Retina (tissue), 1 donor: ENCODE data around the gene CD300LF.

Experiments used
- DNase-seq: peaks from one replicate; pipeline ENCODE4 v3.0.0-alpha.2; 2016

Gene CD300LF

DNA sequence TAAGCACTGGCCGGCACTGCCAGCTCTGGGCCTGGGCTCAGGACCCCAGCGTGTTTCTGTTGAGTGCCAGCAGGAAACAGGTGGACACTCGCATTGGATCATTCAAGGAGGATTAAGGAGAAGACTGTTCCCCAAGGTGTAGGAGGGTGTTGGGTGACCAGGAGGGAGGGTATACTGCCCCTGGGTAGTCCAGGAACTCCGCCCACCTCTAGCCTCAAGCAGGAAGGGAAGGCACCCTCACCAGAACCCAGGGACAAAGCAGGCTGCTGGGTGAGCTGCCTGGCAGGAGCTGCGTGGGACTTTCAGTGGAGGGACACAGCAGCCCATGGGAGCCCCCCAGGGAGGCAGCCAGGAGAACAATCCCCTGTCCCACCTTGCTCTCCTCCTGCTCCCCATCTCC, 16.6 kb upstream of the CD300LF start:
- no peak for DNase-seq

- no peak for DNase-seq
Observed at GRCh38 chr17:74728702-74729075, 16.0 kb upstream of the CD300LF start.

DNA sequence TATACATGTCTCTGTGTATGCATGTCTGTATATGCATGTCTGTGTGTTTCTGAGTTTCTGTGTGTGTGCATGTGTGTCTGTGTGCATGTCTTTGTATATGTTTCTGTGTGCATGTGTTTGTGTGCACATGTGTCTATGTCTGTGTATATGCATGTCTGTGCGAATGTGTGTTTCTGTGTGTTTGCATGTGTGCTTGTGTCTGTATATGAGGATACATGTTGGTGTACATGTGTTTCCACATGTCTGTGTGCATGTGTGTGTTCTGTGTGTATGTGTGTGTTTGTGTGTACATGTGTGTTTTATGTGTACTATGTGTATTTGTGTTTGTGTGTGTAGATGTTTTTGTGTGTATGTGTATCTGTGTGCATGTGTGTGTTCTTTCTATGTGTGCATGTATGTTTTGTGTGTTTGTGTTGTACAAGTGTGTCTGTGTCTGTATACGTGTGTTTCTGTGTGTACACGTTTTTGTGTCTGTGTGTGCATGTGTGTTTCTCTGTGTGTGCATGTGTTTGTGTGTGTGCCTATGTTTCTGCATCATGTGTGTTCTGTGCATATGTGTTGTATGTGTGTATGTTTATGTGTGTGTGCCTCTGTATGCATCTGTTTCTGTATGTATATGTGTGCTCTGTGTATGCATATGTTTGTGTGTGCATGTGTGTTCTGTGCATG, 15.4 kb upstream of the CD300LF start:
- no peak for DNase-seq

DNA sequence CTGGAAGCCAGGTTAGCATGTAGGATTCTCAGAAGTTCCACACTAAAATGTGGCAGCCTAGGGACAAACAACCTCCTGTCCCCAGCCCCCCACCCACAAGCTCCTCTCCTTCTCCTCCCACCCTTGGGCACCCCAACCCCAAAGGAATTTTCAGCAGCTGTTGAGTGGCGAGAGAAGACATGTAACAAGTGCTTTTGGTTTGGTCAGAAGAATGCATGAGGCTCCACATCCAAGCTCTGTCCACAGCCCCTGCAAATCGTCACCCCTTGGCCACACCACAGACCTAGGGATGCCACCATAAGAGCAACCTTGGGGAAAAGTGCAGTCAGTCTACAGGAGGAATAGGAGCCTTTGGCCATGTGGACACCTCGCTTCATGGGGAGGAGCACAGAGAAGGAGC, 12.4 kb upstream of the CD300LF start:
- no peak for DNase-seq

DNA sequence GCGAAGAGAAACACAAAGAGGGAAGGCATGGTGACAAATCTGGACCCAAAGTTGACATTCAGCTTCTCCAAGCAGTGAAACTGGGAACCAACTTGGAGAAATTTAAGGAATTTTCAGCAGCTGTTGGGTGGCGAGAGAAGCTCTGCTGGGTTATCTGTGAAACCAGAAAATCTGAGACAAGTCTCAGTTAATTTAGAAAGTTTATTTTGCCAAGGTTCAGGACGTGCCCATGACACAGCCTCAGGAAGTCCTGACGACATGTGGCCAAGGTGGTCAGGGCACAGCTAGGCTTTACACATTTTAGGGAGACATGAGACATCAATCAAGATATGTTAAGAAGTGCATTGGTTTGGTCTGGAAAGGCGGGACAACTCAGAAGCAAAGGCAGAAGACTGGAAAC, 11.2 kb upstream of the CD300LF start:
- DNase-seq, result no peak

DNA sequence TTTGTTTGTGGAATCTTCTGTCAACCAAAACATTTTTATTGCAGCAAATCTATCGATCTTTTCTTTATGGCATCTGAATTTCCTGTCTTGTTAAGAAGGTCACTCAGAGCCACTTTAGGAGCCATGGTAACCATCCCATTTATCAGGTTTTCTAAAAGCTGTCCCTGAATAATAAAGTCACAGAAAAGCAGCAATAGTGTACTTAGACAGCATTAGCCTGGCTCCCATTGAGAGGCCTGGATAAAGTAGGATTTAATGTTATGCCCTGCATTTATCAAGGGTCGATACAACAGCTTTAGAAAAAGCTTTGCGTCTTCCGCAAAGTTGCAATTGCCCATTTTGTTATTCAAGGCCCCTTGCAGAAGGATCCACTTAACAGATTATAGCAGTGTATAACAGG, 10.1 kb upstream of the CD300LF start:
- DNase-seq, result no peak

DNA sequence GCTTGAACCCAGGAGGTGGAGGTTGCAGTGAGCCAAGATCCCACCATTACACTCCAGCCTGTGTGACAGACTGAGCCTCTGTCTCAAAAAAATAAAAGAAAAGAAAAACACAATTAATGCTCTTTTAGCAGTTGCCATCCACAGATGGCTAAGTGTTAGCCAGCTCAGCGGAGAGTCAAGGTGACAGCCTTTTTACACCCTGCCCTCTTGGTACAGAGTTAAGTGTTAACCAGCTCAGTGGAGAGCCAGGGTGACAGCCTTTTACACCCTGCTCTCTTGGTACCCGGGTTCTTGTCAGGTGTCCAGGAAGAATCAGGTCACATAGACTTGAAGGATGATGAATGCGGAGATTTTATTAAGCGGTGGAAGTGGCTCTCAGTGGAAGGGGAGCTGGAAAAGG, 7.8 kb upstream of the CD300LF start:
- no peak for DNase-seq

- no peak for DNase-seq
Observed at GRCh38 chr17:74715144-74715543, 2.4 kb upstream of the CD300LF start.

- DNase-seq, result no peak
Observed at GRCh38 chr17:74713171-74713755, 540 bp upstream of the CD300LF start.

DNA sequence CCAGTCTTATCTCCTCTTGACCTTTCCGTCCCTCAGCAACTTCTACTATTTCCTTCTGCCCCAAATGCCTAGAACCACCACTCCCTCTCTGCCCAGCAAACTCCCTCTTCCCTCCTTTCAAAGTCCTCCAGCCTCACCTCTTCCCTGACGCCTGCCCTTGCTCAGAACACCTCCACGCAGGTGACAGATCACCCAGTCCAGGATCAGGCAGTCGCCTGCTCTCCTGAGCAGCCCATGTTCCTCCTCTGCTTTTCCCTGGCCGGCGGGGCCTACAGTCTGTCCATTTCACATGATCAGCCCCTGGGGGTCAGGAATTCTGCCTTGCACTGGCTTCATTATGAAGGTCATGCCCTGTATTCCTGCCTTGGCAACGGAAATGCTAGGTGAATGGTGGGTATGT, 422 bp downstream of the CD300LF start:
- DNase-seq, result no peak

DNA sequence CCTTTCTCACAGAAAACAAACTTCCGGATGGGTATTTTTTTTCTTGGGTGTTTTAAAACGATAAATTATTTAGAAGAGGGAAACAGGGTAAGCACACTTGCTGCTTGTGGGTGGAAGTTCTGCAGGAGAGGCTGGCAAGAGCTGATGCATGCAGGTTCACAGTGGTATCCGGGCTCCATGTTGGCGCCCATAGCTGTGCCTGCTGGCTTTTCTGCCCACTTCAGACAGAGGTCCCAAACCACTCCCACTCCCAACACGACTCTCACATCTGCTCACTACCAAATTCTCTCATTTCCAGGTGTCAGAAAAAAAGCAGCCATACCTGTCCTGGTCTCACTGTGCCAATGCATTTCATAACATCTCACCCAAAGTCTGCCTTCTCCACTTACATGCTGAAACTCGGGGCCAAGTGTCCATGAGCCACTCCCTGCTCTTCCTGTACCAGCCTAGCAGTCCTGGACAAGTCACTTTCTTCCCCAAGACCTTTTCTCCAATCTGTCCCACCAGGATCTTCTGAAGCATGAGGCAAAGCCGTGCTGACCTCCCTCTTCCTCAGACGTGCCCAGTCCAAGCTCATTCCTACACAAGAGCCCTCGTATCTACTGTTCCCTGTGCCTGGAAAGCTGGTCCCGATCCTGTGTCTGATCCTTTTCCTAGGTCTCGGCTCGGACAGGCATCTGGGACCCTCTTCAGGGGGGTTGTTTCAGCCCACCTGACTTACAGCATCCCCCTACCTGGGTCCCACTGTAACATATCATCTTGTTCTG, 1.5 kb downstream of the CD300LF start:
- DNase-seq, result no peak

- no peak for DNase-seq
Observed at GRCh38 chr17:74704544-74704943, 8.2 kb downstream of the CD300LF start.

DNA sequence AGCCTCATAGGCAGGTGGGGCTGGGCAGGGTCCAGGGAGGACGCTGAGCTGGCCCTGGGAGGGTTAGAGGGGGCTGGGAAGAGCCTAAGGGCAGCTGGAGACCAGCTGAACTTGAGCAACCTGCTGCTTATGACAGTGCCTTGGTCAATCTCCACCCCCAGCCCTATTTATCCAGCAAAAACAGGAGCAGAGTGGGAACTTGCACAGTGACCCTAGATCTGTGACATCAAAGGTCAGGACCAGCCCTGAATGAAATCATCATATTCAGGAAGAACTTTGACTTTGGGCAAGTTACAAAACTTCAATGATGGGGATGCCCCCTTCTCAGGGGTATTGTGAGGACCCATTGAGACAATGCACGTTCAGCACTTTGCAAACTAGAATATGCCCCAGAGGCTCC, 9.4 kb downstream of the CD300LF start:
- DNase-seq, result no peak

- no peak for DNase-seq
Observed at GRCh38 chr17:74702116-74702871, 10.4 kb downstream of the CD300LF start.

DNA sequence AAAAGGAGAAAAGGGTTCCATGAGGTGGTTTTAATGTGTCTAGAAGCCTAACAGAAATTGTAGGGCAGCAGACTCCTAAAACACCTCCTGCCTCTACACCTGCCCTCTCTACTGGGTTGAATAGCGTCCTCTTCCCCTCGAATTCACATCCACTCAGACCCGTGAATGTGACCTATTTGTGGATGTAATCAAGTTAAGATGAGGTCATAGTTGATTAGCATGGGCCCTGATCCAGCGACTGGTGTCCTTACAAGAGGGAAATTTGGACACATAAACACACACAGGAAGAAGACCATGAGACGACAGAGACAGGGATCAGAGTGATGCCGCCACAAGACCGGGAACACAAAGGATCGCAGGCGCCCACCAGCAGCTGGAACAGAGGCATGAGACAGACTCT, 13.5 kb downstream of the CD300LF start:
- DNase-seq, result no peak

DNA sequence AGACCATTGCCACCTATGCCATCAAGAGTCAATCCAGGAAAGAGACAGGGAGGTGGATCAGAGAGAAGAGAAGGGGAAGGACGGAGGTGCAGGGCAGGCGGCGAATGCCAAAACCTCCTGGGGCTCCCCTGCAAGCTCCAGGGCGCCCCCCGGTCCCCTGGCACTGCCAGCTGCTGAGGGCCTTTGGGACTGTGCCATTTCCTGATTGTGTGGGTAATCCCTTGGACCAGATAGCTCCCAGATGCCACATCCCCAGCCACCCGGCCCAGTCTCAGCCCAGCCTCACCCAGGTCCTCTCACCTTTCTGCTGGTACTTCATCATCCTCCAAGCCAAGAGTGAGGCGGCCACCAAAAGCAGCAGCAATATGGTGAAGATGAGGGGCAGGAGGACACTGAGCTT, 14.7 kb downstream of the CD300LF start:
- no peak for DNase-seq

GRCh38 chr17:74697515-74697914, 15.2 kb downstream of the CD300LF start:
- no peak for DNase-seq

DNA sequence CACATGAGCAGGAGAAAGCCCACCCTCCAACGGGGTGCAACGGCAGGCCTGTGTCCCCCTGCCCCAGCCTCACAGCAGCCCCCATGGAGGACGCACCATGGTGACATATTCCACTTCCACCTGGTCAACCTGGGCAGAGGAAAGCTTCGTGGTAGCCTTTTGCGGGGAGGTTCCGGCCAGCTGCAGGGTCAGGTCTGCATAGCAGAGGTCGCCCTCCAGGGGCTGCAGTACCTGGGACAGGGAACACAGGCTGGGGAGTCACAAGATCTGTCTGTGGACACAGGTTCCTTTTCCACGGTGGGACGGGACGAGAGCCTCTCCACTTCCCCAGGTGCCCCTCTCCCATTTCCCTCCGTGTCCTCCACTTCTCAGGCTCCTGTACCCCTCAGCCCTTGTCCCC, 17.1 kb downstream of the CD300LF start:
- no peak for DNase-seq

DNA sequence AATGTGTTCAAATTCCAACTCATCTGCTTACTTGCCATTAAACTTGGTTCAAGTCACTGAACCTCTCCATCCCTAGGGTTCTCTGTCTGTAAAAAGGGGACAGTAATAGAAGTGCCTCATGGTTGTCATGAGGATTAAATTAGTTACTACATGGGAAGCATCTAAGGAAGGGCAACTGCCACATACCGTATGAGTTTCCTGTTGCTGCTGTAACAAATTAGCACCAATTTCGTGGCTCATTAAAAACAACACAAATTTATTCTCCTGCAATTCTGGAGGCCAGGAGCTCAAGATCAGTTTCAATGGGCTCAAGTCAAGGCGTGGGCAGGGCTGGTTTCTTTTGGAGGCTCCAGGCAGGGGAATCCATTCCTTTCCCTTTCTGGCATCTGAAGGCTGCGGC, 18.6 kb downstream of the CD300LF start:
- DNase-seq, result no peak

DNA sequence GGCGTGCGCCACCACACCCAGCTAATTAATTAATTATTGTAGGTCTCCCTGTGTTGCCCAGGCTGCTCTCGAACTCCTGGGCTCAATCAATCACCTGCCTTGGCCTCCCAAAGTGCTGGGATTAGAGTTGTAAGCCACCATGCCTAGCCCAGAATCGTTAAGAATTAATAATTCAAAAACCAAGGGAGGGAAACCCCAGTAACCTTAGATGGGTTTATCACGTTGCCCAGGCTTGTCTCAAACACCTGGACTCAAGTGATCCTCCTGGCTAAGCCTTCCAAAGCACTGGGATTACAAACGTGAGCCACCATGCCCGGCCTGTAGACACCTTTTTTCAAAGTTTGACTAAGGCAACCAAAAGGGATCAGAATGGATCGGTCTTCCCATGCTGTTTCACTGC, 21.6 kb downstream of the CD300LF start:
- DNase-seq, result no peak

GRCh38 chr17:74690409-74690825, 22.3 kb downstream of the CD300LF start:
- DNase-seq, result no peak

DNA sequence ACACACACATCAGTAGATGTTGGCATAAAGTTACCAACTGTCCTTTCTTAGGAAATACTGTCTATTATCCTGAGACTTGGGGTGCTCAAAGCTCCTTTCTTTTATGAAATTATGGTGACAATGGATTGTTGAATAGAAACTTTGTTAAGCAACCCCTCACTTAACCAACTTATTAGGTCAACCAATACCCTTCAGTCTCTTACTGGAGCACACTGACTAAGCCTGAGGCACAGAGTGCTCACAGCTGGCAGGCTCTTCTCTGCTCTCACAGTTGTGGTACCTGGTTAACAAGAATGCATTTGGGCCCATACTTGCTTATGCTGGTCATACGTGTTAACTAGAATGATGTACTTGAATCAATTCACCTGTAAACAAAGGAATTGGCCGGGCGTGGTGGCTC, 24.8 kb downstream of the CD300LF start:
- no peak for DNase-seq

- no peak for DNase-seq
Observed at GRCh38 chr17:74686761-74687160, 26.0 kb downstream of the CD300LF start.
